IPS DF 4.7 (cell line): Measurements from ENCODE around the gene NEMF.
"Not testable (repeated sequence)": the region's sequence is repeated elsewhere in the genome, so short reads cannot be mapped to it uniquely, and the experiment has no call there.

ENCODE experiments used
- DNase-seq: peaks from one replicate; pipeline ENCODE4 v3.0.0-alpha.2; 2013; ENCODE audit warnings: low spot score; ENCODE audit errors: extremely low read depth

The NEMF gene, protein sequence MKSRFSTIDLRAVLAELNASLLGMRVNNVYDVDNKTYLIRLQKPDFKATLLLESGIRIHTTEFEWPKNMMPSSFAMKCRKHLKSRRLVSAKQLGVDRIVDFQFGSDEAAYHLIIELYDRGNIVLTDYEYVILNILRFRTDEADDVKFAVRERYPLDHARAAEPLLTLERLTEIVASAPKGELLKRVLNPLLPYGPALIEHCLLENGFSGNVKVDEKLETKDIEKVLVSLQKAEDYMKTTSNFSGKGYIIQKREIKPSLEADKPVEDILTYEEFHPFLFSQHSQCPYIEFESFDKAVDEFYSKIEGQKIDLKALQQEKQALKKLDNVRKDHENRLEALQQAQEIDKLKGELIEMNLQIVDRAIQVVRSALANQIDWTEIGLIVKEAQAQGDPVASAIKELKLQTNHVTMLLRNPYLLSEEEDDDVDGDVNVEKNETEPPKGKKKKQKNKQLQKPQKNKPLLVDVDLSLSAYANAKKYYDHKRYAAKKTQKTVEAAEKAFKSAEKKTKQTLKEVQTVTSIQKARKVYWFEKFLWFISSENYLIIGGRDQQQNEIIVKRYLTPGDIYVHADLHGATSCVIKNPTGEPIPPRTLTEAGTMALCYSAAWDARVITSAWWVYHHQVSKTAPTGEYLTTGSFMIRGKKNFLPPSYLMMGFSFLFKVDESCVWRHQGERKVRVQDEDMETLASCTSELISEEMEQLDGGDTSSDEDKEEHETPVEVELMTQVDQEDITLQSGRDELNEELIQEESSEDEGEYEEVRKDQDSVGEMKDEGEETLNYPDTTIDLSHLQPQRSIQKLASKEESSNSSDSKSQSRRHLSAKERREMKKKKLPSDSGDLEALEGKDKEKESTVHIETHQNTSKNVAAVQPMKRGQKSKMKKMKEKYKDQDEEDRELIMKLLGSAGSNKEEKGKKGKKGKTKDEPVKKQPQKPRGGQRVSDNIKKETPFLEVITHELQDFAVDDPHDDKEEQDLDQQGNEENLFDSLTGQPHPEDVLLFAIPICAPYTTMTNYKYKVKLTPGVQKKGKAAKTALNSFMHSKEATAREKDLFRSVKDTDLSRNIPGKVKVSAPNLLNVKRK

DNA sequence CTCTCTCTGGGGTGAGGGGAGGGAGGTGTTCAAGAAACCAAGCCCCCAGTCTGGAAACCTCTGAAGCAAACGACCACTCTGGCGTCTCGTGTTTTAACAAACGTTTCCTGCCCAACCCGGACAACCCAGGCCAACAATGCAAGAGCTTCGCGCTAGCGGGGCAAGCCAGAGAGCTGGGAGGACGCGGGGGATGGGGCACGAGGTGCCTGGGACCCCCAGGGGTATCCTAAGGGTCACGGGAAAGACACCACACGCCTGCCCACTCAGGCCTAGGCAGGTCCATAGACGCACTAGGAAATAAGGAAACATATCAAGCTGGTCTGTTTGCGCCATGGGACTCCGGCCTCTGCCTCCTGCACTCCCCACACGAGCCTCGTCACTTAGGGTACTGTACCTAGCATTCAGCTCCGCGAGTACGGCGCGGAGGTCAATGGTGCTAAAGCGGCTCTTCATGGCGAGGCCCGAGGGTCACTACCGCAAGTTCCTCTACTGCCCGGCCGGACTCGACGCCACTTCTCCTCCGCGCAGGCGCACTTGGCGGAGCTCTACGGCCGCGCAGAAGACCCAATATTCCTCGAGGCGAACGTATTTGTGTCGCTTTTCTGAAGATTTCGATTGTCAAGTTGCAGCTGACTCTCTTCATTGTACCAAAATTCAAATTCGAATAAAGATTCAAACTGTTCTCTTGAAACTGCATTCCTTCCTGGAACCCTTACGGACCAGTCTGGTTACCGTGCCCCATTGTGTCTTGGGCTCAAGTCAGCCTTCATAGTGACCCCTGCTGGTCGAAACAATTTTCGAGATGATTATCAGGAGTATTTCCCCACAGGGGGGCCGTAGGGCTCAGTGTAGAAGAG is at the start of gene NEMF:
NEMF (minus strand) TSS at position 488 of the 857 bp plus-strand sequence; CDS start at position 453, 35 bp downstream.
- no peak for DNase-seq

DNA sequence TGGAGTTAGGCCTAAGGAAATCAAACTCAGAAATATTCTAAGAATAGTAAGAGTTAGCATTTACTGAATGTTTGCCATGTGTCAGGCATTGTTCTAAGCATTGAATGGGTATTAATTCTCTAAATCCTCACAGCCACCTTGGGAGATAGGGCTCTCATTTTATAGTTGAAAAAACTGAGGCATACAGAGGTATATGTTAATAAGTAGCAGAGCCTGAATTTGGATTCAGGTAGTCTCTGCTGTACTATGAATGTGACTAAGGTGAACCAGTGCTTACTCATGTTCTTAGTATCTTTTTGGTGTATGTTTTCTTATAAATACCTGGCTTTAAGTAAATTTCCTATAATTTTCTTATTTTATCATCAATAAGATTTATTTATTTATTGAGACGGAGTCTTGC is 48.4 kb upstream of the NEMF start:
- DNase-seq = no peak

DNA sequence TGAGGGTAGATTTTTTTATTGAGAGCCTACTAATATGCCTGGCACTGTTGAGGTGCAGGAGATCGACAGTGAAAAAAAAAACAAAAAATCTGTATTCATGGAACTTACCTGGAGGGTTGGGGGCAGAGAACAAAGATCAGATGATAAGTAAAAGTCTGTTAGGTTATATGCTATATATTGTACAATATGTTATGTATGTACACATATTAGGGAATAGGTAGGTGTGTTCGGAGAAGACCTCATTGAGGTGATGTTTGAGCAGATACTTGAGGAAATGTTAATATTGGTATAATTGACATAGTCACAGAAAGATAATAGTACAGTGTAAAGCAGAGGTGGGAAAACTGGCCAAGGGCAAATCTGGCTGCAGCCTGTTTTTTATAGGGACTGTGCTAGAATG is 45.9 kb upstream of the NEMF start:
- DNase-seq = no peak

DNA sequence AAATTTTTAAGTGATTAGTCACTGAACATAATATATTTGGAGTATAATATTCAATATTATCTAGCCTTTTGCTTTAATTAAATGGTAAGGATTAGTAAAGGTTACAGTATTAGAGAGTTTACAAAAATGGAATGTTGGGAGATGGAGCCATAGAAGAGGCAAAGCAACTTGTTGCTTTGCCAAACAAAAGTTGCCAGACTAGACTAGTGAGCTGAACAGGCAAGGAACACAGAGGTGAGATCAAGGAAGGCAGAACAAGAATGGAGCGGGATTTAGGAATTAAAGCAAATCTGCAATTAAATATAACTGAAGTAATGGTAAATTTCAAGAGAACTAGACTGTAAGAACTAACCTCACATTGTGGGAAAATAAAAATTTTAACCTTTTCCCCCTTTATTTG is 45.4 kb upstream of the NEMF start:
- DNase-seq = no peak

DNA sequence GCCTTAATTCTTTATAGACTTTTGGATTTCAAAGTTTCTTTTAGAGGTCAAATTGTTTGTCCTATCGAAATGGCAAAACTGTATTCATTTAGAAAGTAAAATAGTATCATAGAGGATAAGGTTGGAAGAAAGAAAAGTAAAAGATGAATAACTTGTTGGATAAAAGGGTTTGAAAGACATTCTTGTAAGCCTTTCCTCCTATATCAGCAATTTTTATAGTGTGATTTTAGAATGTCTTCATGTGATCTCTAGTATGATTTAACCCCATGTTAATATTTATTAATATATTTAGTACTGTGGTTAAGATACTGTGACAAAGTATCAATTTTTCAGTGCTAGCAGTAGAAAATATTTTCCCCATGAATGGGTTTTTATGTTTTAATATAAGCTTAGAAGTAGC is 44.8 kb upstream of the NEMF start:
- DNase-seq = no peak

DNA sequence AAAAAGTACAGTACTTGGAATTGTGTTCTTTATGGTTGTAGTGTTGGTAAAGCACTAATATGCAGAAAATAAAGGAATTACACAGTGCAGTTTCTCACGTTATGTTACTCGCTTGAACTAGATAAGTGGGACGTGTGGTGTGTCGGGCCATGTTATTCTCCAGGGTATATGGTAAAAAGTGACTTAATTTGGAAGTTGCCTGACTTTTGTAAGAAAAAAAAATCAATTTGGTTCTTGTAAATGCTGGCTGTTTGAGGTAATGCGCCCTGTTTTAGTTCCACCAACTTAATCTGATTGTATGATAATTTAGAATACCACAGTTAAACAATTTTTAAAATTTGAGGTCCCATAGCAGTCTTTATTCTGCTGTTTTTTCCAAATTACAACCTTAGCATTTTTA is 44.4 kb upstream of the NEMF start:
- no peak for DNase-seq

DNA sequence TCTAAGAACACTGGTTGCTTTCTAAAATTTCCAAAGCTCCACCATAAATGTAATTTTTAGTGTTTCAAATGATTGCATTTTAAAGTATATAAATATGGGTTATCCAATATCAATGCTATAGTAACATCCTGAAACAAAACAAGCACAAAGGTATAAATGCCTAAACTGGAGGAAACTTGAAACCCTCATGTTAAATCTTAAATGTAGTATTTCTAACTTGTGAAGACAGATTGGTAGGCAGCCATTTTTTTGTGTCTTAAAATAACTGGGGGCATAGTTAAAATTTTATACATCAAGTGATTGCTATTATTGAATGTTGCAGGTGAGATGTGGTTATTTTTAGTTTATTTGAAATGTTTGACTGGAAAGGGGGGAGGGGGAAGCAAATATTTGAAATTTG is 43.7 kb upstream of the NEMF start:
- not testable (repeated sequence) for DNase-seq

DNA sequence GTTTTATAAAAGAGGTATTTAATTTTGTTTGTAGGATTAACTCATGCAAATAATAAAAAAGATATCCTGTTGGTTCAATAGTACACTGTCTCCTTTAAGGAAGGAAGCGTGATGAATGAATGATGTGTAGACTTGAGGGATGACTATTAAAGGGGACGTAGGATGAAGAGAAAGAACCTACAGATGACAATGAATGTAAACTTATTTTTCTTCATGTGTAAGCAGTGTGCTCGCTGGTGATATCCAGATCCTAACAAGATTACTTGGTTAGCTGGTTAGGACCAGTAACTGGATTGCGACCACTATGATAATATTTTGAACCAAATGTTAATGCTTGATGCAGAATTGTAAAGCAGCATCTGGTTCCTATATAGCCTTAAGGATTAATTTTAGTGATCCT is 42.9 kb upstream of the NEMF start:
- no peak for DNase-seq

DNA sequence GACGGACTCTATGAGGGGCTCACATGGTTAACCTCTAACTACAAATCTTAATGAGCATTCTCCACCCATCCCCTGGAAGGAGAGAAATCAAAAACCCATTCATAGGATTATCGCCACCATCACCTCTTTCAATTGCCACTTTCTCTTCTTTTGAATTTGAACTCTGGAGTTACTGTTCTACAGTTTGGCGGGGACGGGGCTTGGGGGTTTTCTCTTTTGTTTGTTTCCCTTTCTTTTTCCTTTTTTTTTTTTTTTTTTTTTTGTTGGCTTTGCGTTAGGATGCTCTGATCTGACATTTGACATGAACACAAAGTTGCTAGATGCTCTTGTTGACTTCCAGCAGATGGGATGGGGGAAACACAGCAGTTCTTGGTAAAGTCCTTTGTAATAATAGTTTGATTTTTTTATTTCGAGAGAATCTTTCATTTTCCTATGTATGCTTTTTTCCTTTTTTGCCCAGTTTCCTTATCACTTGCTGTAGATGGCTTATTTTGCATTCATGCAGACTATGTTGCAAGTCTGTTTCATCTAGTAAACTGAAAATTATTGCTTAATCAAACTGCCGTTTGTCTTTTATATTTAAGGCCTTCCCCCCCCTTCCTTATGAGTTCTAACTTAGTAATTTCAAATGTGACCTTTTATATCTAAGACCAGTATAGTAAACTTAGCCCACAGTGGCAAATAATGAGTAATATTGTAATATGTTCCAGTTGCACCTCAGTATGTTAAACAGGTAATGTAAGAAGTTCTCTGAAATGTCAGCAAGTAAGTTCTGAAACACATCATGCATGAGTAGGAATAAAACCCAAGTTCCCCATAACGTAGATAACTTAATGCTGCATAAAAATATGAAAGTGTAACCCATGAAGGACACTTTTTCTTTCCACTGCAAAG is 41.9 kb upstream of the NEMF start:
- not testable (repeated sequence) for DNase-seq

DNA sequence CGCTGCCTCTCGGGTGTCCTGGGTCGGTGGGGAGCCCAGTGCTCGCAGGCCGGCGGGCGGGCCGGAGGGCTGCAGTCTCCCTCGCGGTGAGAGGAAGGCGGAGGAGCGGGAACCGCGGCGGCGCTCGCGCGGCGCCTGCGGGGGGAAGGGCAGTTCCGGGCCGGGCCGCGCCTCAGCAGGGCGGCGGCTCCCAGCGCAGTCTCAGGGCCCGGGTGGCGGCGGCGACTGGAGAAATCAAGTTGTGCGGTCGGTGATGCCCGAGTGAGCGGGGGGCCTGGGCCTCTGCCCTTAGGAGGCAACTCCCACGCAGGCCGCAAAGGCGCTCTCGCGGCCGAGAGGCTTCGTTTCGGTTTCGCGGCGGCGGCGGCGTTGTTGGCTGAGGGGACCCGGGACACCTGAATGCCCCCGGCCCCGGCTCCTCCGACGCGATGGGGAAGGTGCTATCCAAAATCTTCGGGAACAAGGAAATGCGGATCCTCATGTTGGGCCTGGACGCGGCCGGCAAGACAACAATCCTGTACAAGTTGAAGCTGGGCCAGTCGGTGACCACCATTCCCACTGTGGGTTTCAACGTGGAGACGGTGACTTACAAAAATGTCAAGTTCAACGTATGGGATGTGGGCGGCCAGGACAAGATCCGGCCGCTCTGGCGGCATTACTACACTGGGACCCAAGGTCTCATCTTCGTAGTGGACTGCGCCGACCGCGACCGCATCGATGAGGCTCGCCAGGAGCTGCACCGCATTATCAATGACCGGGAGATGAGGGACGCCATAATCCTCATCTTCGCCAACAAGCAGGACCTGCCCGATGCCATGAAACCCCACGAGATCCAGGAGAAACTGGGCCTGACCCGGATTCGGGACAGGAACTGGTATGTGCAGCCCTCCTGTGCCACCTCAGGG is 41.0 kb upstream of the NEMF start:
- no peak for DNase-seq

DNA sequence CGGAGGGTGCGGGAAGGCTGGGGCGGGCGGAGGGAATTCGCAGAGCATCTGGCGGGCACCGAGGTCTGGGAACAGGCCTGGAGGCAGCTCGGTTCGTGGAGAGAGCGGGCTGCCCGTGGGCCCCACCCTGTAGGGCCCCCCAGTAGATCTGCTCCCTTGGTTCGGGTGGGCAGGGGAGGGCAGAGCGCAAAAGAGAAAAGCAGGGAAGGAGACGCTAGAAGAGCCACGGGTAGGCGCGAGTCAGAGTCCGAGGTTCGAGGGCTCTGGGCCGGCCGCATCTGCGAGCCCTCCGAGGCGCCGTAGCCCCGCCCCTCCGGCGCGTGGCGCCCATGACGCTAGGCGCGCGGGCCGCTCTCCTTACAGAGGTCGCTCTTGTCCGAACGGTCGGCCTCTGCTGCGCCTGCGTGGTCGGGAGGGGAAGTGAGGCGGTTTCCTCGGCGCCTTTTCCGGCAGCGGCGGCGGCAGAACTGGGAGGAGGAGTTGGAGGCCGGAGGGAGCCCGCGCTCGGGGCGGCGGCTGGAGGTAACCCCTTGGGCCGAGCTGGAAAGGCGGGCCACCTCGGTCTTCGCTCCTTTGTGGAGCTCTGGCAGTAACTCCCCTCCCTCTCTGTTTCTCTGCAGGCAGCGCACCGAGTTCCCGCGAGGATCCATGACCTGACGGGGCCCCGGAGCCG is 40.2 kb upstream of the NEMF start, which contains the start of gene ARF6:
ARF6 (plus strand) TSS at position 447 of the 673 bp plus-strand sequence. CDS start 655 bp downstream, outside the sequence.
- peak; percentile 86 for DNase-seq

DNA sequence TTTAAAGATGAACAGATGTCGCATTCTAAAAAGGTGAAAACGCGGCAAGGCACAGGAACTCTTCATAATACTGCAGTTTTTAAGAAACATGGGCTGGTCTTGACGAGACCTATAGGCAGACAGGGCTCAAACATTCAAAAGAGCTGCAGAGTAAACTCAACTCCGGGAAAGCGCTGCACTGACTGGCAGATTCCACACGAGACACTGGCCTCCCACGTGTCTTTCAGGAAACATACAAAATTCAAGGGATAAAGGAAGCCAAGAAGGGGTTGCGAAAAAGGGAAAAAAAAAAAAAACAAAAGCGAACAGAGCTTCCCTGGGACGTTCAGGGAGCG is 39.7 kb upstream of the NEMF start:
- DNase-seq = no peak

DNA sequence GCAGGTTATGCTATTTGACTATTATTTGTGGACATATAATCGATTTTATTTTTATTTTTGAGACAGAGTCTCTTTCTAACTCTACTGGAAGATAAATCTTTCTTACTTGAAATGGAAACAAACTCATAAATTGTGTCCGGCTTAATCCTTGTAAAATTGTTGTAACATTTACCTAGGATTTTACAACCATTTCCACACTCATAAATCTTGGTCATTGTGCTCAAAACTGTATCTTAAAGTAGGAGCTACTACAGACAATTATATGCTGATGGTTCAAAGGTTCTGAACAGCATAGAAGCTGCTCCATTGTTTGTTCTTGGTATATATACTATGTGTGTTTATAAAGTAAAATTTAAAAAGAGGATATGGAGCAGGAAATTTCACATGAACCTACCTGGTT is 35.7 kb upstream of the NEMF start:
- no peak for DNase-seq

DNA sequence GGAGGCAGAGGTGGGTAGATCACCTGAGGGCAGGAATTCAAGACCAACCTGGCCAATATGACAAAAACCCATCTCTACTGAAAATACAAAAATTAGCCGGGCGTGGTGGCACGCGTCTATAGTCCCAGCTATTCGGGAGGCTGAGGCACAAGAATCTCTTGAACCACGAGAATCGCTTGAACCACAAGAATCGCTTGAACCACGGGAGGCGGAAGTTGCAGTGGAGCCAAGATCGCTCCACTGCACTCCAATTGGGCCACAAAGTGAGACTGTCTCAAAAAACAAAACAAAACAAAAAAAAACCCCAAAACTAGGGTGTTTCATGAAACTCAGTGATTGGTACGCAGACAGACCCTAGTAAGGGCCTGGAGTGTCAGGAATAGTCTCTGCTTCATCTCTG is 33.9 kb upstream of the NEMF start:
- no peak for DNase-seq

DNA sequence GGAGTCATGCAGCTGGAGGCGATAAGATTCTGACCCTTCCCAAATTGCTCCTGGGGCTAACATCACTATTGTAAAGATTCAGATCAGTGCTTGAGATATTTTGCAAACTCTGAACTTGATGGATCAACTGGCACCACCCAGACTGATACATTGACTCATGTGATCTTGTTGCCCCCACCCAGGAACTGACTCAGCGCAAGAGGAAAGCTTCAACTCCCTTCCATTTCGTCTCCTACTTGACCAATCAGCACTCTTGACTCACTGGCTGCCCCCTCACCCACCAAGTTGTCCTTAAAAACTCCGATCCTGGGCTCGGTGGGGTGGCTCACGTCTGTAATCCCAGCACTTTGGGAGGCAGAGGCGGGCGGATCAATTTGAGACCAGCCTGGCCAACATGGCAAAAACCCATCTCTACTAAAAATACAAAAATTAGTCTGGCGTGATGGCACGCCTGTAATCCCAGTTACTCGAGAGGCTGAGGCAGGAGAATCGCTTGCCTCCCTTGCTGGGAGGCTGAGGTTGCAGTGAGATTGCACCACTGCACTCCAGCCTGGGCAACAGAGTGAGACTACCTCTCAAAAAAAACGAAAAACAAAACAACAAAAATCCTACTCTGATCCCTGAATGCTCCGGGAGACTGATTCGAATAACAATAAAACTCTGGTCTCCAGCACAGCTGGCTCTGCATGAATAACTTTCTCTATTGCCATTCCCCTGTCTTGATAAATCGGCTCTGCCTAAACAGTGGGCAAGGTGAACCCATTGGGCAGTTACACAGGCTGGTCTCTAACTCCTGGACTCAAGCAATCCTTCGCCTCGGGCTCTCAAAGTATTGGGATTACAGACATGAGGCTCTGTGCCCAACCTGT is 30.5 kb upstream of the NEMF start:
- DNase-seq = no peak

DNA sequence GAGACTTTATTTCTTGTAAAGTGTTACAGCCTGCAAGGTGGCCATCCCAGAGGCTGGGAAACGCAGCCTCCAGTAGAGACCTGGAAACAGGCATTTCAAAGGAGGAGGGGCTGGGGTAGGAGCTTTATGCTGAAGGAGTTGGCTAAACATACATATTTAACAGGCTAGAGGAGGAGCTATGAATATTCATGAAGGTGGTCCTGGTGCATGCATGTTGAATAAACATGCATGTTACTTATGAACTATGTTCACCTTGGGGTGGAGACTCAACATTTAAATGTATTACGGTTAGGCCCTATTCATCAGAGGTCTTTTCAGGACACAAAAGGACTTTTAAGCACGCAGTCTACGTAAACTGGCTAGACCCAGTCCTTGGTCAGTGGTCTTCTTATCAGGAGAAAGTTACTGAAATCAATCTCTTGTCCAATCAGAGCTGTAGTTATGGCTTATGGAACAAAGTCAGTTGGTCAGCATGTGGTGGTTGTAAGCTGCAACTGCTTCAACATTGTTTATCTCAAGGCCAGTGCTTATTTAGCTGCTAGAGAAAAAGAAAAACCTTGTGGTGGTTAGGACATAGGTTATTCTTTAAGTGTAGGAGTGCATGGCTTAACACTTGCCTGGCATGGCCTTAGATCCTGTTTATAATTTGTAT is 28.9 kb upstream of the NEMF start:
- DNase-seq = no peak
